Fibroblast of the aortic adventitia (primary cell): ENCODE measurements around the gene UIMC1. TPM values are rescaled to one million over a fixed set of nuclear protein-coding genes. Genes with fewer than 3 reads are reported as not detected.

Experiments
- DNase-seq: peaks from one replicate; pipeline ENCODE4 v3.0.0-alpha.2; 2010; ENCODE audit warnings: low read depth
- H3K4me3 ChIP-seq: 2 replicates; pipeline ENCODE4 v1.5.1; 2011; ENCODE audit warnings: low read depth, mild to moderate bottlenecking, control low read depth, low read length, moderate library complexity
- total RNA-seq: library from RNA; depleted of rRNA; stranded (reverse); fragments of >200 nt; gene quantifications from 2 replicates; pipeline ENCODE4 v1.2.3, GENCODE V29; 2012; ENCODE audit warnings: low replicate concordance
- TF ChIP-seq, protein P1 (sequence below): IDR thresholded peaks from 2 replicates; pipeline ENCODE4 v1.5.1; 2011; ENCODE audit warnings: mild to moderate bottlenecking, low read length, control low read depth, inconsistent platforms; ENCODE audit not compliant: insufficient read depth

UIMC1 gene
- total RNA-seq, 1 donor: 34.7 TPM

DNA sequence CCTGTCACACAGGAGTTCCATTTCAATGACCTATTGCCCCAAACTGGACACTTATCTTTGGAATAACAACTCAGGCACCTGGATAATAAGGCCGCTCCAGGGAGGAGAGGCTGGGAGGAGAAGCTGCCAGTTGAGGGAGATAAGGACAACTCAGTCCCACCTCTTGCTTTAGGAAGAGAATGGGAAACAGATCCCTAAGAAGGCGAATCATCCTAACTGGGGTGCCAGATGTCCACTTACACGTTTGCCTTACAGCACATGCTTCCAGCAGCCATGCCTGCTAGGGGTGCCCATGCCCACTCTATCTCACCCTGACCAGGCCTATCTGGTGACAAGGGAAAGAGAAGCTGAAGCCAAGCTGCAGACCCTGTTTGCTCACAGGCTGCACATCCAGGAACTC lies 113.9 kb downstream of the UIMC1 start:
- no peak for DNase-seq
- TF ChIP-seq, protein P1, sequence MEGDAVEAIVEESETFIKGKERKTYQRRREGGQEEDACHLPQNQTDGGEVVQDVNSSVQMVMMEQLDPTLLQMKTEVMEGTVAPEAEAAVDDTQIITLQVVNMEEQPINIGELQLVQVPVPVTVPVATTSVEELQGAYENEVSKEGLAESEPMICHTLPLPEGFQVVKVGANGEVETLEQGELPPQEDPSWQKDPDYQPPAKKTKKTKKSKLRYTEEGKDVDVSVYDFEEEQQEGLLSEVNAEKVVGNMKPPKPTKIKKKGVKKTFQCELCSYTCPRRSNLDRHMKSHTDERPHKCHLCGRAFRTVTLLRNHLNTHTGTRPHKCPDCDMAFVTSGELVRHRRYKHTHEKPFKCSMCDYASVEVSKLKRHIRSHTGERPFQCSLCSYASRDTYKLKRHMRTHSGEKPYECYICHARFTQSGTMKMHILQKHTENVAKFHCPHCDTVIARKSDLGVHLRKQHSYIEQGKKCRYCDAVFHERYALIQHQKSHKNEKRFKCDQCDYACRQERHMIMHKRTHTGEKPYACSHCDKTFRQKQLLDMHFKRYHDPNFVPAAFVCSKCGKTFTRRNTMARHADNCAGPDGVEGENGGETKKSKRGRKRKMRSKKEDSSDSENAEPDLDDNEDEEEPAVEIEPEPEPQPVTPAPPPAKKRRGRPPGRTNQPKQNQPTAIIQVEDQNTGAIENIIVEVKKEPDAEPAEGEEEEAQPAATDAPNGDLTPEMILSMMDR: no peak

DNA sequence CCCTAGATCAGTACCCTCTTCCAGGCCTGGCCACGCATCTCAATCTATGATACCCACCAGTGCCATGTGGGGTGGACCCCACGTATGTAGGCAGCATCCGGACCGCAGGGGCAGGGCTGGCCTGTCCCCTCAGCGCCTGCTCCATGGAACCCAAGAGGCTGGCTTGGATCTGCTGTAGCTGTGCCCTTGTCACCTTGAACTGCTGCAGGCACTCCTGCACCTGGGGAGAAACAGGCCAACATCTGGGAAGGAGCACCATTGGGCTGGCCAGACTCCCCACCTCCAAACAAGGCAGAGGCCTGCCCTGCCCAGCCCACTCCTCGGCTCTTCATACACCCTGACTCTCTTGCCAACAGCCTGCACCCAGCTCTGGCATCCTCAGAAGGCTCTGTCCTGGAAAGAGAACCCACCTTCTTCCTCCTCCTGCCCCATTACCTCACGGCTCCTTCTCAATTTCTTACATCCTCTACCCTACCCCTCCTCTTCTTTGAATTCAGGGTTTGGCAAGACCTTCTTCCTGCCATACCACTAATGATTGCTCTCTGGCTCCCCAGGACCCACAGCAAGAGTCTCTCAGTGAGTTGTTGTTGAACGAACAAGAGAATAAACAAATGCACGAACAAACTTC lies 115.1 kb downstream of the UIMC1 start:
- no peak overlapping the region for H3K4me3 ChIP-seq
- TF ChIP-seq, protein P1: no peak
- no peak for DNase-seq

More for the DNA sequence above, 113.9 kb downstream of the UIMC1 start:
- H3K4me3 ChIP-seq: no peak overlapping the region

DNA sequence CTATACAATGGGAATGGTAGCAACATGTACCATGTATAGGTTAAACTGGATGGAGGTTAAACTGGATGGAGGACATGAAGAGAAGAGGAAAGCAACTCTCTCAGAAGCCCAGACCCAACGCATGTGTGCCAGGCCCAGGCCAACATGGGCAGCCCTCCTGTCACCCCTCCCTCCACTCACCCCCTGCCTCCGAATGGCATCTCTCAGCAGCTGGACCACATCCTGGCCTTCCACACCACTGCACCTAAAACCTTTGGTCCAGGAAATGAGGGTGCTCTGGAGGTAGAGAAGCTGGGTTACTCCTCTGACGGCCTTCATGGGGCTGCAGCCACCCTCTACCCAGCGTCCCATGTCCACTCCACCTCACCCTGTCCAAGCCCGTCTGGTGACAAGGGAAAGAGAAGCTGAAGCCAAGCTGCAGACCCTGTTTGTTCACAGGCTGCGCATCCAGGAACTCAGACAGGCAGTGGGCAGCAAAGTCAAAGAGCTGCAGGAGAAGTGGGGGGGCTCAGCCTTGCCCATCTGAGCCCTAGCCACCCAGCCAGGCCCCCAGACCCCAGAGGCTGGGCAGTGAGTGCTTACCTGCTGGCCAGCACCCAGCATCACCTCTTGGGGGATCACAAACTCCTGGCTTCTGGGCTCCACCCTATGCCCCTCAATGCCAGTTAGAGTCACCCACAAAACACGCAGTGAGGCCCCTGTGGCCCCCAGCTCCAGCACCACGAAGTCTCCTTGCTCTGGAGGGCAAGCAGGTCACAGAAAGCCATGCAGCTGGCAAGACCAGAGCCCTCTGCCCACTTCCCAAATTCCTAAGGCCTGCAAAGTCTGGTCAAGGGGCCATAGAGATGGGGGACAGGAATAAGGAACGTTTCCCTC lies 115.9 kb downstream of the UIMC1 start:
- DNase-seq: no peak
- H3K4me3 ChIP-seq: no peak overlapping the region
- TF ChIP-seq, protein P1: no peak

DNA sequence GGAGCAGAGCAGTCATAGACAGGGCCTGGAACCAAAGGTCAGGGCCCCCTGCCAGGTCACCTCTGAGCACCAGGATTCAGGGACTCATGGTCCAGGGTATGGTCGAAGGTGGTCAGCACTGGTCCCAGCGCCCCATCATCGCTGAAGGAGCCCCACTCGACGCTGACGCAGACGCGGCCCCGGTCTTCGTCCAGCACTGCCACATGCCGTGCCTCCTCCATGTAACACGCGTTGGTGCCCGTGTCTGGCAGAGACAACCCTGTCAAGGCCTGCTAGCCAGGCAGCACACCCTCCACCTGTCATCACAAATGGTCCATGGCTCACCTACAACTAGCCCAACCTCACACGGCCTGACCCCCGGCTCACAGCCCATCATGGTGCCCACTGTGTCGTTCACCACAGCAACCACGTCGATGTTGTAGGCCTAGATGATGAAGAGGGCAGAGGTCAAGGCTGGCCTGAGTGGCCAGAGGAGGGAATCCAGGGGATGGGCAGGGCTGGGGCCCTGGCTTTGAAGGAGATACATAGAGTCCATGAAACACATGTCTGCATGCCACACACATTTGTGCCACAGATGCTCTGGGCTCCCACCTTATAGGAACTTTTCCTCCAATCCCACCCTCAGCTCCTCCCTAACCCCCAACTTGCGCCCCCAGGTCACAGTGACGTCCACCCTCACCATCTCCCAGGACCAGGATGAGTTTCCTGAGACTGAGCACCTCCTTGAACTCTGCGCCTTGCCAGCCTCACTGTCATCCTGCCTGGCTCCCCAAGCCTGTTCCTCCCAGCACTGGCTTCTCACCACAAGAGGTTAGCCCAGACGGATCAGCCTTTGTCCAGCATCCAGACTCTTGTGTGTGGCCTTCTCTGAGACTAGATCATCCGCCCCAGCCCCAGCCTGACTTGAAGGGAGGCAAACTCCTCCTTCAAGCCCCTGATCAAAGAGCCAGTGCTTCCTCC lies 117.0 kb downstream of the UIMC1 start:
- TF ChIP-seq, protein P1: no peak
- no peak for DNase-seq
- no peak overlapping the region for H3K4me3 ChIP-seq

DNA sequence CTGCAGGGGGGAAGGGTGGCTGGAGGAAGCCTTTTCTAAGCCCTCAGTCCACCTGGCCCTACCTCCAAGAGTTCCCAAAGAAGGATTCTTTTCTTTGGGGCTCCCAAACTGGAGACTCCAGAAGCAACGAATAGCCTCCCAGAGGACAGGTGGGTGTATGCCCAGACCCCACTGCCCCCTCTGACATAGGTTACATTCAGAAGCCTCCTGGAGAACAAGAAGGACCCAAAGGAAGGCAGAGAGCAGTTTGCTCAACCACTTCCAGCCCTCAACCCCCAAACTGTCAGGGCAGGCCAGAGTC lies 117.8 kb downstream of the UIMC1 start:
- no peak overlapping the region for H3K4me3 ChIP-seq
- DNase-seq: no peak
- TF ChIP-seq, protein P1: no peak

DNA sequence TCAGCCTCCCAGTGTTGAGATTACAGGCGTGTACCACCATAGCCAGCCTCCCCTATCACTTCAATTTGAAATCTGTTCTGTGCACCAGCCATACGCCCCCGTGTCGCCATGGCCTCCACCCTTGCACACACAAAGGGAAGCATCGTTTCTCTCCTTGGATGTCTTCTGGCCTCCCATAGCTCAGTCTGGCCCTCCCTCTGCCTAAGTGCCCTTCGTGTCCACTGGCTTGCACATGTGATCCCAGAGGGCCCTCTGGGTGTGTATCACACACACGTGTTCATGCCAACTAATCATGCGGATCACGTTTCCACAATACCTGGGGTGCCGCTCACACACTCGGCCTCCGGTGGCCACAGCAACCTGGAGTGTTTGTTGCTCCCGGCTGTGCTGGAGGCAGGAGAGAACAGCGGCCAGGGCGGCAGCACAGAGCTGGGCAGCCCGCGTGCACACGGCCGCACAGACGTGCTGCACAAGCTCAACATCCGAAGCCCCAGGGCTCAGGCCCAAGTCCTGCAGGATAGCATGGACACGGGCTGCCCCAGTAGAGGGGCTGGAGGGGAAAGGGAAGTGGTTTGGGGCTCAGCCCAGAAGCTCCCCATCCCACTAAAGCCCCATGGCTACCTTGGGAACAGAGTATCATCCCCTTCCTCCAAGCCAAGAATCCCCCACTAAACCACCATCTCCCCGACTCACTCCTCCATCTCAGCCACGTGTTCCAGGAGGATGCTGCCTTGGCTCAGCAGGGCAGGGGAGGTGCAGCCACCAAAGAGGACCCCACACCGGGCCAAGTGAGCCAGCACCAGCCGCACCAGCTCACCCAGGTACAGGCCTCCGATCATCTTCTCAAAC lies 118.3 kb downstream of the UIMC1 start:
- TF ChIP-seq, protein P1: no peak
- DNase-seq: no peak
- H3K4me3 ChIP-seq: no peak overlapping the region
